HepG2 (cell line): ENCODE data around the gene DHX32.

Source experiments
- ADNP ChIP-seq: sonication (generic); formaldehyde crosslinking; IDR thresholded peaks from 2 replicates; pipeline ENCODE4 v1.4.0; 2020; ENCODE audit warnings: missing genetic modification reagents
- ARHGAP35 ChIP-seq: sonication (generic); formaldehyde crosslinking; IDR thresholded peaks from 2 replicates; pipeline ENCODE4 v1.9.0; 2022; ENCODE audit warnings: mild to moderate bottlenecking, inconsistent platforms, moderate library complexity, missing genetic modification reagents, borderline replicate concordance
- EZH2 ChIP-seq: conservative IDR thresholded peaks from 2 replicates; pipeline ENCODE4 v1.6.1; 2012; ENCODE audit warnings: mild to moderate bottlenecking, low read depth, low read length, moderate library complexity
- FOXK2 ChIP-seq: fragments of 450-650 bp; IDR thresholded peaks from 2 replicates; pipeline ENCODE4 v1.6.1; 2016
- MAFF ChIP-seq: IDR thresholded peaks from 2 replicates; pipeline ENCODE4 v1.6.1; 2011; ENCODE audit warnings: low read depth, low read length, improper control_type of control experiment
- NR2C2 ChIP-seq: sonication (generic); formaldehyde crosslinking; IDR thresholded peaks from 2 replicates; pipeline ENCODE4 v1.4.0; 2020; ENCODE audit warnings: missing genetic modification reagents, mild to moderate bottlenecking, moderate library complexity, borderline replicate concordance
- POLR2A ChIP-seq, 2 experiments: IDR thresholded peaks; 2 replicates each; pipeline ENCODE4 v1.6.1; 2011; ENCODE audit warnings: low read depth in 2 of 2, low read length in 2 of 2, mild to moderate bottlenecking in 1 of 2, moderate library complexity in 1 of 2; ENCODE audit not compliant: insufficient read depth in 1 of 2
- PREB ChIP-seq: sonication (generic); formaldehyde crosslinking; IDR thresholded peaks from 2 replicates; pipeline ENCODE4 v1.4.0; 2020; ENCODE audit warnings: missing genetic modification reagents
- ZFX ChIP-seq: sonication (generic); formaldehyde crosslinking; IDR thresholded peaks from 2 replicates; pipeline ENCODE4 v1.4.0; 2020; ENCODE audit warnings: mild to moderate bottlenecking, low read depth, missing genetic modification reagents, moderate library complexity
- ZKSCAN8 ChIP-seq: IDR thresholded peaks from 2 replicates; pipeline ENCODE4 v1.6.1; 2016; ENCODE audit warnings: borderline replicate concordance, missing genetic modification reagents, missing compliant biosample characterization
- ZNF207 ChIP-seq: fragments of 450-650 bp; IDR thresholded peaks from 2 replicates; pipeline ENCODE4 v1.6.1; 2016; ENCODE audit warnings: antibody characterized with exemption, borderline replicate concordance
- ZNF451 ChIP-seq: sonication (generic); formaldehyde crosslinking; IDR thresholded peaks from 2 replicates; pipeline ENCODE4 v1.5.0; 2020; ENCODE audit warnings: mild to moderate bottlenecking, missing genetic modification reagents
- ZNF558 ChIP-seq: sonication (generic); formaldehyde crosslinking; IDR thresholded peaks from 2 replicates; pipeline ENCODE4 v1.9.0; 2022; ENCODE audit warnings: mild to moderate bottlenecking, missing genetic modification reagents, borderline replicate concordance

- TF ChIP-seq POLR2A (IDR thresholded peaks at IDR 0.05; ENCODE audit: insufficient read depth in 1 of 2, low read depth in 2 of 2, low read length in 2 of 2) (no peak), ZNF207 (no peak), FOXK2 (no peak), MAFF (no peak), EZH2 (no peak), ZNF451 (CRISPR knock-in tag) (no peak), ZKSCAN8 (CRISPR knock-in tag) (no peak), PREB (CRISPR knock-in tag) (no peak), NR2C2 (no peak), ZFX (no peak), ADNP (no peak), ZNF558 (CRISPR knock-in tag) (no peak), ARHGAP35 (CRISPR knock-in tag) (no peak)
These were observed 34.2 kb downstream of the DHX32 start for GRCh38 chr10:125846894-125847293.
